K562 (cell line): ENCODE measurements around the gene RBM17. TPM values are rescaled to one million over a fixed set of nuclear protein-coding genes. Genes with fewer than 3 reads are reported as not detected.

Source experiments
- ETV1 ChIP-seq: fragments of 450-650 bp; conservative IDR thresholded peaks from 2 replicates; pipeline ENCODE4 v1.6.1; 2016; ENCODE audit warnings: missing genetic modification characterization, control low read depth, low read depth, missing compliant biosample characterization
- LCOR ChIP-seq: sonication (generic); formaldehyde crosslinking; IDR thresholded peaks from 2 replicates; pipeline ENCODE4 v1.8.0; 2022; ENCODE audit warnings: mild to moderate bottlenecking, missing genetic modification reagents
- MEIS2 ChIP-seq: fragments of 450-650 bp; IDR thresholded peaks from 2 replicates; pipeline ENCODE4 v1.6.1; 2014; ENCODE audit warnings: mild to moderate bottlenecking; ENCODE audit not compliant: partially characterized antibody
- MXI1 ChIP-seq: IDR thresholded peaks from 2 replicates; pipeline ENCODE4 v1.6.1; 2011; ENCODE audit warnings: low read depth, mild to moderate bottlenecking, improper control_type of control experiment, low read length
- PHB2 ChIP-seq: fragments of 450-650 bp; IDR thresholded peaks from 2 replicates; pipeline ENCODE4 v1.6.1; 2017; ENCODE audit warnings: low read depth
- PHF20 ChIP-seq: fragments of 450-650 bp; IDR thresholded peaks from 2 replicates; pipeline ENCODE4 v1.6.1; 2018; ENCODE audit not compliant: partially characterized antibody
- RBBP5 ChIP-seq: fragments of 200-600 bp; sonication (generic); IDR thresholded peaks from 2 replicates; pipeline ENCODE4 v1.6.1; 2012; ENCODE audit warnings: borderline replicate concordance, mild to moderate bottlenecking, low read length, control low read depth, inconsistent platforms; ENCODE audit not compliant: insufficient read depth, poor library complexity, severe bottlenecking
- ZFPM2 ChIP-seq: fragments of 250-450 bp; sonication (Bioruptor Pico); IDR thresholded peaks from 2 replicates; pipeline ENCODE4 v1.5.1; 2022; ENCODE audit warnings: mild to moderate bottlenecking
- ZNF408 ChIP-seq: fragments of 250-450 bp; sonication (Bioruptor Pico); IDR thresholded peaks from 2 replicates; pipeline ENCODE4 v1.4.0; 2020; ENCODE audit warnings: low read depth, mild to moderate bottlenecking, moderate library complexity
- ZNF436 ChIP-seq: fragments of 250-450, 450-650 bp; sonication (Bioruptor Pico); formaldehyde crosslinking; IDR thresholded peaks from 2 replicates; pipeline ENCODE4 v1.7.0; 2020; ENCODE audit warnings: mild to moderate bottlenecking
- polyA plus RNA-seq, 8 experiments: library from polyadenylated mRNA; depleted of rRNA in 4 of 8; stranded (reverse) in 5 of 8; unstranded in 3 of 8; fragments of >200 nt; fragmentation: Nextera tagmentation in 2 of 8; fragmentation: Illumina TruSeq in 1 of 8; extraction: Ambion mirVana in 2 of 8; extraction: Trizol in 1 of 8; gene quantifications; 2 replicates each; pipeline versions ENCODE4 v1.2.1 to v1.2.3, GENCODE V29; 2011 to 2014; ENCODE audit warnings: inconsistent platforms in 1 of 8, missing spikeins in 1 of 8
- total RNA-seq, 7 experiments: library from RNA; depleted of rRNA in 6 of 7; stranded (reverse); fragments of >200 nt in 6 of 7; fragmentation: Illumina TruSeq in 2 of 7; extraction: Trizol in 2 of 7; gene quantifications; 2 replicates each; pipeline versions ENCODE4 v1.2.1 to v1.2.3, GENCODE V29; 2011 to 2021; ENCODE audit warnings: low replicate concordance in 1 of 7
- TF ChIP-seq, protein P1 (sequence below): fragments of 450-650 bp; IDR thresholded peaks from 2 replicates; pipeline ENCODE4 v1.6.1; 2016; ENCODE audit warnings: mild to moderate bottlenecking, moderate library complexity
- TF ChIP-seq, protein P2 (sequence below): fragments of 450-650 bp; IDR thresholded peaks from 2 replicates; pipeline ENCODE4 v1.6.1; 2016

Gene RBM17
- total and polyA plus RNA-seq, 9 of the 15 experiments (the other 6 are each of a cell fraction or from before 2014, with no cell fraction given) = 23.6 to 217 (median 124) TPM

DNA sequence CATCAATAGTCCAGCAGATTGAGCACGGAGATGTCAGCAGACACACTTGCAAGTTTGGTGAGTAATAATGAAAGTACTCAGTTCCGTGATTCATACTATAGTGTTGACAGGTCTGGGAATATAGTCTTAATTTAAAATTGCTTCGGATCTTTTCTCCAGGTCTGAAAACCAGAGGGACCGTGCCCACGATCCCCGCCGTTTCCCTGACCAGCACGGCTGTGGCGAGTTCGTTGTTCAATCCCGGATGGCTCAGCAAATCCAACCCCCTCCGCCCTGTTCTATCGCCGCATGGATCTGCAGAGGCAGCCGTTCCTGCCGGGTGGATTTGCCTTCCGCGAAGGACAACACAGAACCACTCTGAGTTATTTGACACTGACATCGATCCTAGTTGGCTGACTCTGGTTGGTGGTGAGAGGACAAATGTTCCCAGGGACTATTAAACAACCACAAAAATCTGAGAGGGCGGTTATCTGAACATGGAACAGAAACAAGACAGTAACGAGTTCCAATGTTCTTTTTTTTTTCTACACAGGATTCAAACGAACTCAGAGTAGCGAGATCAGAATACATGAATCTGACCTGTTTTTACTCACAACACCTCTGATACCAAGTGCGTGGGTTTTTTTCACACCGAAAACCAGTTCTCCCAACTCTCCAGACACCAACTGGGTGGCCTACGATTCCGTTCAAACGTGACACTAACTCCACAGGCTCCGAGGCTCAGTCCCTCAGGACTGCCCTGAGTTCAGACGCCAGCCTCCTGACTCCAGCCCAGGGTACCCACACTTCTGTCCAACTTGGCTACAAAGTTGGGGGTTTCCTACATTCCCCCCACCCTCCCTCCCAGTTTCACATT lies 52.7 kb downstream of the RBM17 start (continued):
- TF ChIP-seq, protein P1, sequence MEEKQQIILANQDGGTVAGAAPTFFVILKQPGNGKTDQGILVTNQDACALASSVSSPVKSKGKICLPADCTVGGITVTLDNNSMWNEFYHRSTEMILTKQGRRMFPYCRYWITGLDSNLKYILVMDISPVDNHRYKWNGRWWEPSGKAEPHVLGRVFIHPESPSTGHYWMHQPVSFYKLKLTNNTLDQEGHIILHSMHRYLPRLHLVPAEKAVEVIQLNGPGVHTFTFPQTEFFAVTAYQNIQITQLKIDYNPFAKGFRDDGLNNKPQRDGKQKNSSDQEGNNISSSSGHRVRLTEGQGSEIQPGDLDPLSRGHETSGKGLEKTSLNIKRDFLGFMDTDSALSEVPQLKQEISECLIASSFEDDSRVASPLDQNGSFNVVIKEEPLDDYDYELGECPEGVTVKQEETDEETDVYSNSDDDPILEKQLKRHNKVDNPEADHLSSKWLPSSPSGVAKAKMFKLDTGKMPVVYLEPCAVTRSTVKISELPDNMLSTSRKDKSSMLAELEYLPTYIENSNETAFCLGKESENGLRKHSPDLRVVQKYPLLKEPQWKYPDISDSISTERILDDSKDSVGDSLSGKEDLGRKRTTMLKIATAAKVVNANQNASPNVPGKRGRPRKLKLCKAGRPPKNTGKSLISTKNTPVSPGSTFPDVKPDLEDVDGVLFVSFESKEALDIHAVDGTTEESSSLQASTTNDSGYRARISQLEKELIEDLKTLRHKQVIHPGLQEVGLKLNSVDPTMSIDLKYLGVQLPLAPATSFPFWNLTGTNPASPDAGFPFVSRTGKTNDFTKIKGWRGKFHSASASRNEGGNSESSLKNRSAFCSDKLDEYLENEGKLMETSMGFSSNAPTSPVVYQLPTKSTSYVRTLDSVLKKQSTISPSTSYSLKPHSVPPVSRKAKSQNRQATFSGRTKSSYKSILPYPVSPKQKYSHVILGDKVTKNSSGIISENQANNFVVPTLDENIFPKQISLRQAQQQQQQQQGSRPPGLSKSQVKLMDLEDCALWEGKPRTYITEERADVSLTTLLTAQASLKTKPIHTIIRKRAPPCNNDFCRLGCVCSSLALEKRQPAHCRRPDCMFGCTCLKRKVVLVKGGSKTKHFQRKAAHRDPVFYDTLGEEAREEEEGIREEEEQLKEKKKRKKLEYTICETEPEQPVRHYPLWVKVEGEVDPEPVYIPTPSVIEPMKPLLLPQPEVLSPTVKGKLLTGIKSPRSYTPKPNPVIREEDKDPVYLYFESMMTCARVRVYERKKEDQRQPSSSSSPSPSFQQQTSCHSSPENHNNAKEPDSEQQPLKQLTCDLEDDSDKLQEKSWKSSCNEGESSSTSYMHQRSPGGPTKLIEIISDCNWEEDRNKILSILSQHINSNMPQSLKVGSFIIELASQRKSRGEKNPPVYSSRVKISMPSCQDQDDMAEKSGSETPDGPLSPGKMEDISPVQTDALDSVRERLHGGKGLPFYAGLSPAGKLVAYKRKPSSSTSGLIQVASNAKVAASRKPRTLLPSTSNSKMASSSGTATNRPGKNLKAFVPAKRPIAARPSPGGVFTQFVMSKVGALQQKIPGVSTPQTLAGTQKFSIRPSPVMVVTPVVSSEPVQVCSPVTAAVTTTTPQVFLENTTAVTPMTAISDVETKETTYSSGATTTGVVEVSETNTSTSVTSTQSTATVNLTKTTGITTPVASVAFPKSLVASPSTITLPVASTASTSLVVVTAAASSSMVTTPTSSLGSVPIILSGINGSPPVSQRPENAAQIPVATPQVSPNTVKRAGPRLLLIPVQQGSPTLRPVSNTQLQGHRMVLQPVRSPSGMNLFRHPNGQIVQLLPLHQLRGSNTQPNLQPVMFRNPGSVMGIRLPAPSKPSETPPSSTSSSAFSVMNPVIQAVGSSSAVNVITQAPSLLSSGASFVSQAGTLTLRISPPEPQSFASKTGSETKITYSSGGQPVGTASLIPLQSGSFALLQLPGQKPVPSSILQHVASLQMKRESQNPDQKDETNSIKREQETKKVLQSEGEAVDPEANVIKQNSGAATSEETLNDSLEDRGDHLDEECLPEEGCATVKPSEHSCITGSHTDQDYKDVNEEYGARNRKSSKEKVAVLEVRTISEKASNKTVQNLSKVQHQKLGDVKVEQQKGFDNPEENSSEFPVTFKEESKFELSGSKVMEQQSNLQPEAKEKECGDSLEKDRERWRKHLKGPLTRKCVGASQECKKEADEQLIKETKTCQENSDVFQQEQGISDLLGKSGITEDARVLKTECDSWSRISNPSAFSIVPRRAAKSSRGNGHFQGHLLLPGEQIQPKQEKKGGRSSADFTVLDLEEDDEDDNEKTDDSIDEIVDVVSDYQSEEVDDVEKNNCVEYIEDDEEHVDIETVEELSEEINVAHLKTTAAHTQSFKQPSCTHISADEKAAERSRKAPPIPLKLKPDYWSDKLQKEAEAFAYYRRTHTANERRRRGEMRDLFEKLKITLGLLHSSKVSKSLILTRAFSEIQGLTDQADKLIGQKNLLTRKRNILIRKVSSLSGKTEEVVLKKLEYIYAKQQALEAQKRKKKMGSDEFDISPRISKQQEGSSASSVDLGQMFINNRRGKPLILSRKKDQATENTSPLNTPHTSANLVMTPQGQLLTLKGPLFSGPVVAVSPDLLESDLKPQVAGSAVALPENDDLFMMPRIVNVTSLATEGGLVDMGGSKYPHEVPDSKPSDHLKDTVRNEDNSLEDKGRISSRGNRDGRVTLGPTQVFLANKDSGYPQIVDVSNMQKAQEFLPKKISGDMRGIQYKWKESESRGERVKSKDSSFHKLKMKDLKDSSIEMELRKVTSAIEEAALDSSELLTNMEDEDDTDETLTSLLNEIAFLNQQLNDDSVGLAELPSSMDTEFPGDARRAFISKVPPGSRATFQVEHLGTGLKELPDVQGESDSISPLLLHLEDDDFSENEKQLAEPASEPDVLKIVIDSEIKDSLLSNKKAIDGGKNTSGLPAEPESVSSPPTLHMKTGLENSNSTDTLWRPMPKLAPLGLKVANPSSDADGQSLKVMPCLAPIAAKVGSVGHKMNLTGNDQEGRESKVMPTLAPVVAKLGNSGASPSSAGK = peak; percentile 95
- no peak for TF ChIP-seq MXI1
- TF ChIP-seq MEIS2 = peak; percentile 61
- TF ChIP-seq ETV1 (tag) = peak; percentile 28; the same call in 1 of the 2 replicates
- TF ChIP-seq PHF20 = no peak
- TF ChIP-seq ZNF436 = no peak
- TF ChIP-seq RBBP5 = no peak
- TF ChIP-seq ZFPM2 = no peak
- TF ChIP-seq ZNF408 = no peak
- TF ChIP-seq LCOR = no peak
- TF ChIP-seq PHB2 = no peak
- TF ChIP-seq, protein P2, sequence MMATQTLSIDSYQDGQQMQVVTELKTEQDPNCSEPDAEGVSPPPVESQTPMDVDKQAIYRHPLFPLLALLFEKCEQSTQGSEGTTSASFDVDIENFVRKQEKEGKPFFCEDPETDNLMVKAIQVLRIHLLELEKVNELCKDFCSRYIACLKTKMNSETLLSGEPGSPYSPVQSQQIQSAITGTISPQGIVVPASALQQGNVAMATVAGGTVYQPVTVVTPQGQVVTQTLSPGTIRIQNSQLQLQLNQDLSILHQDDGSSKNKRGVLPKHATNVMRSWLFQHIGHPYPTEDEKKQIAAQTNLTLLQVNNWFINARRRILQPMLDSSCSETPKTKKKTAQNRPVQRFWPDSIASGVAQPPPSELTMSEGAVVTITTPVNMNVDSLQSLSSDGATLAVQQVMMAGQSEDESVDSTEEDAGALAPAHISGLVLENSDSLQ = no peak
